OCI-LY7 (cell line): ENCODE results near the gene C19orf67.

Experiments used
- EZH2phosphoT487 ChIP-seq: fragments of 200-600 bp; sonication (generic); IDR thresholded peaks from 2 replicates; pipeline ENCODE4 v1.6.1; 2018; ENCODE audit warnings: low read depth, borderline replicate concordance, mild to moderate bottlenecking, mixed run types, antibody characterized with exemption, low read length, moderate library complexity, mixed read lengths
- TF ChIP-seq, protein P1 (sequence below): fragments of 200-600 bp; sonication (generic); conservative IDR thresholded peaks from 2 replicates; pipeline ENCODE4 v1.5.1; 2014; ENCODE audit warnings: mild to moderate bottlenecking, antibody characterized with exemption, low read length, moderate library complexity, mixed read lengths

DNA sequence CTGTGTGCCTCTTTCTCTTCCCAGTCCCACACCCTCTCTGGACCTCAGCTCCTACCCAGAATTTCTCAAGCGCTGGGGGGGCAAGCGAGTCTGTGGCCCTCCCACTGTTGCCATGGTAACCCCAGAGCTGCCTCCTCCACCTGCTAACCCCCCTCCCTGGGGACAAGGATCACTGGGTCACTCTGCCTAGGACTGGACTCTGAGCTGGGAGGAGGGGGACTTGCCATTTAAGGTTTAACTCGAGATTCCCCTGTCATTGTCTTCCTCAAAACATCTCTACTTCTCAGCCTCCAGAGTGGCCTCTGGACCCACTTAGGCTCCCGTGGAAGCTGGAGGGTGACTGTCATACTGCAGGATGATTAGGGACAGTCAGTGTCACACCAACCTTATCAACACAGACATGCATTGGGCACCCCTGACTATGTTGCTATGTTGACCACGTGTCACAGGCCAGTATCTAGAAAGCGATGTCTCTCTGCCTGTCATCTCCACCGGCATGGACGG is 25.9 kb downstream of the C19orf67 start:
- TF ChIP-seq, protein P1, sequence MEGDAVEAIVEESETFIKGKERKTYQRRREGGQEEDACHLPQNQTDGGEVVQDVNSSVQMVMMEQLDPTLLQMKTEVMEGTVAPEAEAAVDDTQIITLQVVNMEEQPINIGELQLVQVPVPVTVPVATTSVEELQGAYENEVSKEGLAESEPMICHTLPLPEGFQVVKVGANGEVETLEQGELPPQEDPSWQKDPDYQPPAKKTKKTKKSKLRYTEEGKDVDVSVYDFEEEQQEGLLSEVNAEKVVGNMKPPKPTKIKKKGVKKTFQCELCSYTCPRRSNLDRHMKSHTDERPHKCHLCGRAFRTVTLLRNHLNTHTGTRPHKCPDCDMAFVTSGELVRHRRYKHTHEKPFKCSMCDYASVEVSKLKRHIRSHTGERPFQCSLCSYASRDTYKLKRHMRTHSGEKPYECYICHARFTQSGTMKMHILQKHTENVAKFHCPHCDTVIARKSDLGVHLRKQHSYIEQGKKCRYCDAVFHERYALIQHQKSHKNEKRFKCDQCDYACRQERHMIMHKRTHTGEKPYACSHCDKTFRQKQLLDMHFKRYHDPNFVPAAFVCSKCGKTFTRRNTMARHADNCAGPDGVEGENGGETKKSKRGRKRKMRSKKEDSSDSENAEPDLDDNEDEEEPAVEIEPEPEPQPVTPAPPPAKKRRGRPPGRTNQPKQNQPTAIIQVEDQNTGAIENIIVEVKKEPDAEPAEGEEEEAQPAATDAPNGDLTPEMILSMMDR: no peak
- TF ChIP-seq EZH2phosphoT487: no peak
